Duodenal mucosa (tissue), 2 donors: ENCODE data around the gene DRC1.
"Not testable (repeated sequence)": the region's sequence is repeated elsewhere in the genome, so short reads cannot be mapped to it uniquely, and the experiment has no call there.

Source experiments
- H3K27ac ChIP-seq: one replicate; pipeline ENCODE4 v1.7.0; 2013; ENCODE audit warnings: low read depth, low read length
- H3K27me3 ChIP-seq, 2 donors: one replicate each; pipeline ENCODE4 v1.7.0; 2013; ENCODE audit warnings: low read length in 2 of 2, control low read depth in 1 of 2; ENCODE audit not compliant: insufficient read depth in 2 of 2, control insufficient read depth in 1 of 2
- H3K36me3 ChIP-seq, 2 donors: one replicate each; pipeline ENCODE4 v1.7.0; 2013; ENCODE audit warnings: low read length in 2 of 2, control low read depth in 1 of 2; ENCODE audit not compliant: insufficient read depth in 2 of 2, control insufficient read depth in 1 of 2
- H3K4me1 ChIP-seq, 2 donors: one replicate each; pipeline ENCODE4 v1.7.0; 2013; ENCODE audit warnings: low read length in 2 of 2, control low read depth in 1 of 2; ENCODE audit not compliant: insufficient read depth in 2 of 2, control insufficient read depth in 1 of 2
- H3K4me3 ChIP-seq, 2 donors: one replicate each; pipeline ENCODE4 v1.7.0; 2013; ENCODE audit warnings: low read length in 2 of 2, low read depth in 1 of 2
- H3K9ac ChIP-seq, 2 donors: one replicate each; pipeline ENCODE4 v1.7.0; 2013; ENCODE audit warnings: low read length in 2 of 2, low read depth in 1 of 2
- H3K9me3 ChIP-seq, 2 donors: one replicate each; pipeline ENCODE4 v1.7.0; 2013; ENCODE audit warnings: low read length in 2 of 2, control low read depth in 1 of 2; ENCODE audit not compliant: control insufficient read depth in 1 of 2

The DRC1 gene

GRCh38 chr2:26366957-26367356, 34.8 kb upstream of the DRC1 start:
- peaks cover 3 to 30% of the 10 kb centered on the region in 2 donors for H3K36me3 ChIP-seq
- H3K4me1 ChIP-seq = peaks cover 0 to 5% of the 10 kb centered on the region in 2 donors
- no peak overlapping the region for H3K4me3 ChIP-seq
- H3K27ac ChIP-seq = no peak overlapping the region
- H3K9ac ChIP-seq = no peak overlapping the region
- H3K27me3 ChIP-seq = no peaks in the 10 kb centered on the region
- H3K9me3 ChIP-seq = no peaks in the 10 kb centered on the region

GRCh38 chr2:26369664-26370063, 32.1 kb upstream of the DRC1 start:
- not testable (repeated sequence) for H3K9ac ChIP-seq, H3K27me3 ChIP-seq, H3K27ac ChIP-seq, H3K4me3 ChIP-seq, H3K4me1 ChIP-seq, H3K9me3 ChIP-seq
- peaks cover 3 to 48% of the 10 kb centered on the region in 2 donors for H3K36me3 ChIP-seq

GRCh38 chr2:26370909-26371308, 30.8 kb upstream of the DRC1 start:
- not testable (repeated sequence) for H3K9ac ChIP-seq, H3K27ac ChIP-seq, H3K4me1 ChIP-seq, H3K4me3 ChIP-seq, H3K27me3 ChIP-seq, H3K9me3 ChIP-seq
- H3K36me3 ChIP-seq = peaks cover 7 to 49% of the 10 kb centered on the region in 2 donors

GRCh38 chr2:26376799-26377198, 24.9 kb upstream of the DRC1 start:
- H3K27me3 ChIP-seq = no peaks in the 10 kb centered on the region
- H3K4me1 ChIP-seq = no peaks in the 10 kb centered on the region
- peaks cover 8 to 32% of the 10 kb centered on the region in 2 donors for H3K36me3 ChIP-seq
- H3K9ac ChIP-seq = no peak overlapping the region
- no peak overlapping the region for H3K4me3 ChIP-seq
- no peak overlapping the region for H3K27ac ChIP-seq
- H3K9me3 ChIP-seq = no peaks in the 10 kb centered on the region

GRCh38 chr2:26380281-26380680, 21.4 kb upstream of the DRC1 start:
- H3K27ac ChIP-seq = no peak overlapping the region
- H3K9ac ChIP-seq = no peak overlapping the region
- no peaks in the 10 kb centered on the region for H3K4me1 ChIP-seq
- no peaks in the 10 kb centered on the region for H3K27me3 ChIP-seq
- no peak overlapping the region for H3K4me3 ChIP-seq
- peaks cover 7 to 16% of the 10 kb centered on the region in 2 donors for H3K36me3 ChIP-seq
- H3K9me3 ChIP-seq = no peaks in the 10 kb centered on the region

- H3K9ac ChIP-seq = no peak overlapping the region
- H3K27ac ChIP-seq = no peak overlapping the region
- H3K9me3 ChIP-seq = no peaks in the 10 kb centered on the region
- no peaks in the 10 kb centered on the region for H3K27me3 ChIP-seq
- H3K36me3 ChIP-seq = peaks cover 3 to 25% of the 10 kb centered on the region in 2 donors
- H3K4me1 ChIP-seq = no peaks in the 10 kb centered on the region
- H3K4me3 ChIP-seq = no peak overlapping the region
Measured at GRCh38 chr2:26382564-26382963, 19.2 kb upstream of the DRC1 start.

- Histone ChIP-seq H3K4me1 (no peaks in the 10 kb centered on the region), H3K27me3 (no peaks in the 10 kb centered on the region), H3K9me3 (no peaks in the 10 kb centered on the region), H3K27ac (no peak overlapping the region), H3K4me3 (no peak overlapping the region), H3K36me3 (peaks cover 3 to 26% of the 10 kb centered on the region in 2 donors), H3K9ac (no peak overlapping the region)
Measured at GRCh38 chr2:26384183-26384582, 17.5 kb upstream of the DRC1 start.

GRCh38 chr2:26384597-26384996, 17.1 kb upstream of the DRC1 start:
- H3K9ac ChIP-seq = no peak overlapping the region
- no peaks in the 10 kb centered on the region for H3K4me1 ChIP-seq
- peaks cover 6 to 30% of the 10 kb centered on the region in 2 donors for H3K36me3 ChIP-seq
- no peak overlapping the region for H3K4me3 ChIP-seq
- no peak overlapping the region for H3K27ac ChIP-seq
- no peaks in the 10 kb centered on the region for H3K9me3 ChIP-seq
- no peaks in the 10 kb centered on the region for H3K27me3 ChIP-seq

- H3K4me1 ChIP-seq = no peaks in the 10 kb centered on the region
- peaks cover 10 to 40% of the 10 kb centered on the region in 2 donors for H3K36me3 ChIP-seq
- H3K27ac ChIP-seq = no peak overlapping the region
- no peak overlapping the region for H3K9ac ChIP-seq
- no peak overlapping the region for H3K4me3 ChIP-seq
- no peaks in the 10 kb centered on the region for H3K9me3 ChIP-seq
- no peaks in the 10 kb centered on the region for H3K27me3 ChIP-seq
Measured at GRCh38 chr2:26387189-26387588, 14.5 kb upstream of the DRC1 start.

- H3K27ac ChIP-seq = no peak overlapping the region
- no peaks in the 10 kb centered on the region for H3K27me3 ChIP-seq
- no peaks in the 10 kb centered on the region for H3K9me3 ChIP-seq
- no peaks in the 10 kb centered on the region for H3K4me1 ChIP-seq
- H3K36me3 ChIP-seq = peaks cover 21 to 22% of the 10 kb centered on the region in 2 donors
- H3K4me3 ChIP-seq = no peak overlapping the region
- no peak overlapping the region for H3K9ac ChIP-seq
Measured at GRCh38 chr2:26394694-26395093, 7.0 kb upstream of the DRC1 start.

- H3K4me1 ChIP-seq = no peaks in the 10 kb centered on the region
- H3K27ac ChIP-seq = no peak overlapping the region
- H3K4me3 ChIP-seq = no peak overlapping the region
- no peaks in the 10 kb centered on the region for H3K27me3 ChIP-seq
- no peak overlapping the region for H3K9ac ChIP-seq
- H3K36me3 ChIP-seq = peaks cover 19 to 20% of the 10 kb centered on the region in 2 donors
- no peaks in the 10 kb centered on the region for H3K9me3 ChIP-seq
Measured at GRCh38 chr2:26395394-26395793, 6.3 kb upstream of the DRC1 start.
